HG03175 (cell line): ENCODE data around the gene MGST3.
"Not testable (repeated sequence)": the region's sequence is repeated elsewhere in the genome, so short reads cannot be mapped to it uniquely, and the experiment has no call there.

Experiments
- ATAC-seq: cut with Tn5 transposase; IDR thresholded peaks from one replicate; pipeline ENCODE4 v1.9.1; 2021; ENCODE audit warnings: mild to moderate bottlenecking, moderate library complexity; ENCODE audit not compliant: unreplicated experiment

MGST3 gene

GRCh38 chr1:165695031-165695430 is 64.0 kb downstream of the MGST3 start:
- ATAC-seq, result no peak

GRCh38 chr1:165696625-165697100 is 65.6 kb downstream of the MGST3 start:
- no peak for ATAC-seq

GRCh38 chr1:165697491-165697880 is 66.5 kb downstream of the MGST3 start:
- no peak for ATAC-seq

- peak; percentile 93 for ATAC-seq
These were observed 67.1 kb downstream of the MGST3 start, which contains the start of gene ALDH9A1 for GRCh38 chr1:165697881-165698760. Gene ALDH9A1 (minus strand): TSS chr1:165698562. CDS start chr1:165698558, 4 bp downstream.

- no peak for ATAC-seq
These were observed 67.7 kb downstream of the MGST3 start for GRCh38 chr1:165698761-165699052.

- ATAC-seq, result no peak
These were observed 68.5 kb downstream of the MGST3 start for GRCh38 chr1:165699577-165699976.

GRCh38 chr1:165701922-165702321 is 70.9 kb downstream of the MGST3 start:
- not testable (repeated sequence) for ATAC-seq

GRCh38 chr1:165703648-165704047 is 72.6 kb downstream of the MGST3 start:
- no peak for ATAC-seq
